Measurements from ENCODE around the gene MMP23B.
"Not testable (repeated sequence)": the region's sequence is repeated elsewhere in the genome, so short reads cannot be mapped to it uniquely, and the experiment has no call there.

The MMP23B gene

DNA sequence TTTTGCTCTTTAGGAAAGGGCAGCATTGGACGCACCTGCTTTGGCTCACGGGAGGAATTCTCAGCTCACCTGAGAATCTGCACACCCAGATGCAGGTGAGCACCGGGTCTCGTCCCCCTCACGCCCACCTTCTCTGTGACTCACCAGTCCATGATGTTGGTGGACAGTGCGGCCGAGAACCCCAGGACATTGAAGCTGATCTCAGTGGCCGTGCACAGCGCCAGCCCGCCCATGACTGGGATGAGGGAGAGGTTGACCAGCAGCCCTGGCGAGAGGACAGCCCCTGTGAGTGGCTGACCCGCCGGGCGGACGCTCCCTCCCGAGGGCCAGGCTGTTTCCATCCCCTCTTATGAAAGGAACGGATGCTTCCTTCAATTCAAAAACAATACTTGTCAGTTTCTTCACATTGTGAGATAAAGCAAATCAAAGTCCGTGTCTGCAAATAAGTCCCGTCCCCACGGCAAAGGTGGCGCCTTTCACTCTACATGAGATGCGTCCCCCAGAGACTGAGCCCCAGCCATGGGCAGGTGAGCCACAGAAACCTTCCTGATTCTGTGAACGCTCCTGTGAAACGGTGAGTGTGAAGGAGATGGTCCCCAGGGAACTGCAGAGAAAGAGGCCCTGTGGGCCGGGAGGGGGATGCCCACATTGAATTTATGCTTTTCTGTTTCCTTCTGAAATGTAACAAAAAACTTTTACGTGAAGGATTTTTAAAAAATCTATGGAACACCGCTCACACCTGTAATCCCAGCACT, 39.6 kb downstream of the MMP23B start:
- no peak for DNase-seq

DNA sequence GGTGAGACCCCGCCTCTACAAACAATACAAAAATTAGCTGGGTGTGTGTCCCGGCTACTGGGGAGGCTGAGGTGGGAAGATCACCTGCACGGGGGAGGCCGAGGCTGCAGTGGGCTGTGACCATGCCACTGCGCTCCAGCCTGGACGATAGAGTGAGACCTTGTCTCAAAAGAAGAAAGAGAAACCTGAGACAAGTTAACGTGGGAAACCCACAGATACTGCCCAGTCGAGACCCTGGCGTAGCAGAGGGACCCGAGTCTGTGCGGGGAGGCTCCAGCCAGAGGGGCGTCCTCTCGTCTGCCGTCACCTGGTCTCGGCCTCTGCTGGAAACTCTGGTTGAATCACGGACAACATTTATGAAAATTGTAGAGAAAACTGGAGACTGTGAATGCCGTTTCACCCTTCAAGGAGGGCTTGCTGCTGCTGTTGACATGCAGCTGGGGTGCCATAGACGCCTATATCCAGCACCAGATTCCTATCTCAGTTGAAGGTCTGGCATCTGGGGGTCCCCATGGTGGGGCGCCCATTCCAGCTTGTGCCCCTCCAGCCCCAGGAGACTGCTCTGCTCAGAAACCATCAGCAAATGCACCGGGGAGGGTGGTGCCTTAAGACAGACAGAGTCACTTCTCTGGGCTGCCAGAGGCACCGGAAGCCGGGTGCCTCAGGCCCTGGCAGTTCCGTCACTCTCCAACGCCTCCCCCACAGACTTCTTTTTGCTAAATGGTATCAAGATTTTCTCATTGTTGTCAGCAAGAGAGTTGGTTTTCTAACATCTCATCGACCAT, 40.4 kb downstream of the MMP23B start:
- DNase-seq = no peak

DNA sequence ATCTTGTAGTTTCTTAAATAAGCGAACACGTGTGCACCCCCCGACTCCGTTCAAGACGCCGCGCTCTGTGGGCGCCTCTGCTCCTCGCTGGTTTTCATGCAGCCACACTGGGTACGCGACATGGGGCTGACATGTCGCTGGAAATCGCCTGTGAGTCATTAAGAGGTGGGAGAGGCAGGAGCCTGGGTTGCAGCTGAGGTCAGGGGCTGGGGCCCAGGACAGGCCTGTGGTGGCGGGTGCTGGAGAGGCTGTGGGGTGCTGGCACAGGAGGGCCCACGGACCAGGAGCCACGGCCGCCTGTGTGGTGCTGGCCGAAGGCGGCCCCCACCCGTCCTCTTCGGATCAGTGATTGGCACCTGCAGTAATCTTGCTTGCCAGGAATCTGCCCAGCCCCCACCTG, 42.8 kb downstream of the MMP23B start:
- DNase-seq = not testable (repeated sequence)

DNA sequence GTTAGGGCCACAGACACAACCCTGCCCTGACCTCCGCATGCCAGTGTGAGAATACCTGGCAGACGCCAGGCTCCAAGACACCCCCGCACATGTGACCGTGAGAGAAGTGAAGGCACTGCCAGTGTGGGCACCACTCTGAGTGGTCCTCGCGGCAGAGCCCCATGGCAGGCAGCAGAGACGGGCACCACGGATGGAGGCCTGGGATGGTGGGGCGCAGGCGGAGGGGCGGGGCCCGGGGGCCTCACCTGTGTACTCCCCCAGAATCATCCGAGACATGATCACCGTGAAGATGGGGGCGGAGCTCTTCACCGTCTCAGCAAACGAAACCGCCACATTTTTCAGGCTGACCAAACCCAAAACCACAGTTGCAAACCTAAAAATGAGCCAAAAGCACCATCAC, 43.2 kb downstream of the MMP23B start:
- not testable (repeated sequence) for DNase-seq

DNA sequence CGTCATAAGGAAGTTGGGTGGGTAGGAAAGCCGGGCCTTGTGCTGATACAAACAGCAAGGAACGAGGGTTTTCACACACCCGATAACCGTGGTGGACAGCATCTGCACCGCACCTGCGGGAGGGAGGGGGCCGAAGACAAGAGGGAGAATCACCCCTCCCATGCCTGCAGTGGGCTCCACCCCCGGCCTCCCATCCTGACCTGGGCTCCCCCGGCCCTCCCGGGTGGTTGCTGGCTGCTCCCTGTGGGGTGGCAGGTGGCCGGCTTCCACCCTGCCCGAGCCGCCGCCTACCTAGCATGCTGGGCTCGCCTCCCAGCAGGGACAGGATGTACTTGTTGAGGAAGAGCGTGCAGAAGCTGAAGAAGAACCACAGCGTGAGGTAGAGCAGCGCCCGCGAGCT, 44.1 kb downstream of the MMP23B start:
- DNase-seq = not testable (repeated sequence)

DNA sequence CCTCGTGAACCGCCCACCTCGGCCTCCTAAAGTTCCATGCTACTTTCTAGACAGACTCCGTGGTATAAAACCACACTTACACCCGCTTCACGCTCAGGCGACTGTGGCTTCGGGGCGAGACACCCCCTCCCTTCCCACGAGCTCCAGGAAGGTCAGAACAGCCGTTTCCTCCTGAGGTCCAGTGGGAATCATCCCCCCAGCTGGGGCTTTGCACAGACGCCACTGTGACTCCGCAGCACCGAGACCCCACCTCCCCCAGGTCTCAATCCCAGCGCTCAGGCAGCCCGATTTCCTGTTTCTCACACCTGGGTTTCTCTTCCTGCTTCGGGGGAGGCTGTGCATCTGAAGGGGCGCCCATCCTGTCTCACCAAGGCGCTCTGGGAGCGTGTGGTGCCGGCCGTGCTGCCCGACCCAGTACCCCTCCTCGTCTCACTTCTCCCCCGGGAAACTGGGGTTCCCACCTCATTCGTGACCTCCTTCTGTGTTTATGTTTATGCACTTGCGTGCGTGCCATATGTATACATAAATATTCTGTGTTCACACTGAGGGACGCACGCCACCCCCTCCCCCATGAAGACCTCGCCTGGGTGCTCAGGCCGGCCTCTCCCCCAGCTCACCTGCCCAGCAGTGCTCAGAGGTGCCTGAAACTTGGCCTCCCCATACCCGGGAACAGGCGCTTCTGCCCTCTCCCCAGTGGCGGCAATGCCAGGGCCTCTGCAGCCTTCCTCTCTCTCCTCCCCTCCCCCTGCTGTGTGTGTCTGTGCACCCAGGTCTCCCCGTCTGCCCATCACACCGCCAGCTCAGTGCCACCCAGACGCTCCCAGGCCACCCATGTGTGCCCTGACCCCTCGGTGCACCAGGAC, 46.0 kb downstream of the MMP23B start:
- DNase-seq = no peak

DNA sequence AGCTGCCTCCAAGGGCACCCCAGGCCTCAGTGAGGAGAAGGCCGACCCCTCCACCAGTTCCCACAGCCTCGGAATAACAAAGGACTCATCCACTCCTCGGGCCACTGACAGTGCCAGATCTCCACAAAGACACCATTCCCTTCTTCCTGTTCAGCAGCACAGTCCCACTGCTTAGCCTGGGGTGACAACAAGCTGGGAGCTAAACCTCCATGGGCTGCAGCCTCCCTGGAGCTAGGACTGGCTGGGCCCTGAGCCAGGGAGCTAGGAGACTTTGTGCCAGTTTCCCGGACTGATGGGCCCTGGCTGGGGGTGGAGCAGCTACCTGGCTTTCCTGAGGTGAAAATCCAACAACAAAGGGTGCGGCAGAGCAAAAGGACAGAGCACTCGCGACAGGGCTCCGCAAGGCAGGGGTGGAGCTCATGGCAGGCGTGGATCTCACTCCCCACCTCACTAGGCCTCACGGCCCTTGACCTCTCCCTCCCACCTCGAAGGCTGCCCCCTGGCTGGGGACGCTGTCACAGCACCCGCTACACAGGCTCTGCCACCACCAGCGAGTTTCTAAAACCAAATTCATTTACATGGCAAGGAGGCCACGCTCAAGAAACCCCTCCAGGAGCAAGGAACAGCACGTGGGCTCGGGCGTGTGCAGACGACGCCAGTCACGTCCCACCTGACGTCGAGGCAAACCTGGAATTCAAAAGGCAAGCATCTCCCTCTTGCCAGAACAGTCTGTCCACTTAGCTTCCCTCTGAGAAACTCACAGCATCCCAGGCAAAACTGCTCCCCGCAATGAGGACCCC, 46.8 kb downstream of the MMP23B start:
- no peak for DNase-seq

DNA sequence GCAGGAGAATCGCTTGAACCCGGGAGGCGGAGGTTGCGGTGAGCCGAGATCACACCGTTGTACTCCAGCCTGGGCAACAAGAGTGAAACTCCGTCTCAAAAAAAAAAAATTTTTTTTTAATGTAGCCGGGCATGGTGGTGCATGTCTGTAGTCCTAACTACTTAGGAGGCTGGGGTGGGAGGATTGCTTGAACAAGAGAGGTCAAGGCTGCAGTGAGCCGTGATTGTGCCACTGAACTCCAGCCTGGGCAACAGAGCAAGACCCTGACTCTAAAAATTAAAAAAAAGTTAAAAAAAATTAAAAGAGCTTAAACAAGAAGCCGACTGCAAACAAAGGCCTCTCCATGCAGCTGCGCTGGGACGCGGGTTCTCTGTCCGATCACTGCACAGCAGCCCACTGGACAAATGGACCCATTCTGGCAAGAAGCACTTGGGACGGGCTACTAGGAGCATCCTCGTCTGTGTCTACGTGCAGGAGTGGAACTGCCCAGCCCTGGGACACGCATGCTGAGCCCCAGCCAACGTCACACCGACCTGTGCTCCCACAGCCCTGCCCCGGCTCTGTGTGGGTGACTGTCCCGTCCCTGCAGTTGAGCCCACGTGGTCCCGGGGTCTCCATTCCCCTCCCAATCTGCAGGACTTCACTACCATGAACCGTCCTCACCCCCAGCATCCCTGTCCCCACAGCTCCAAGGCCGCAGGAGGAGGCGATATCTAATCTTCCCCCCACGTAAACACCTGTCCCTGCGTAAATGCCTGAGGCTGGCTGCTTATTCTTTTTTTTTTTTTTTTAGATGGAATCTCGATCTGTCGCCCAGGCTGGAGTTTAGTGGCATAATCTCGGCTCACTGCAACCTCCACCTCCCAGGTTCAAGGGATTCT, 48.3 kb downstream of the MMP23B start:
- no peak for DNase-seq

DNA sequence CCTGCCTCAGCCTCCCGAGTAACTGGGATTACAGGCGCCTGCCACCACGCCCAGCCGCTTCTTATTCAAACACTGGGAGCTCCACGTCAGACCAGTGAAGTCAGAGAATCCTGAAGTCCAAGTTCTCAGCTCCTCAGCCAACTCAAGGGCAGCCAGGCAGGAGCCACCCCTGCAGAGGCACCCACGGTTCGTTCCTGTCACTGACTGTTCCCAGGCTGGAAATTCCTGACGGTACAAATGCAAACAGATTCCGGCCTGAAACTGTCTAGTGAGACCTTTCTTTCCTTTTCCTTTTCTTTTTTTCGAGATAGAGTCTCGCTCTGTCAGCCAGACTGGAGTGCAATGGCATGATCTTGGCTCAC, 48.9 kb downstream of the MMP23B start:
- no peak for DNase-seq

DNA sequence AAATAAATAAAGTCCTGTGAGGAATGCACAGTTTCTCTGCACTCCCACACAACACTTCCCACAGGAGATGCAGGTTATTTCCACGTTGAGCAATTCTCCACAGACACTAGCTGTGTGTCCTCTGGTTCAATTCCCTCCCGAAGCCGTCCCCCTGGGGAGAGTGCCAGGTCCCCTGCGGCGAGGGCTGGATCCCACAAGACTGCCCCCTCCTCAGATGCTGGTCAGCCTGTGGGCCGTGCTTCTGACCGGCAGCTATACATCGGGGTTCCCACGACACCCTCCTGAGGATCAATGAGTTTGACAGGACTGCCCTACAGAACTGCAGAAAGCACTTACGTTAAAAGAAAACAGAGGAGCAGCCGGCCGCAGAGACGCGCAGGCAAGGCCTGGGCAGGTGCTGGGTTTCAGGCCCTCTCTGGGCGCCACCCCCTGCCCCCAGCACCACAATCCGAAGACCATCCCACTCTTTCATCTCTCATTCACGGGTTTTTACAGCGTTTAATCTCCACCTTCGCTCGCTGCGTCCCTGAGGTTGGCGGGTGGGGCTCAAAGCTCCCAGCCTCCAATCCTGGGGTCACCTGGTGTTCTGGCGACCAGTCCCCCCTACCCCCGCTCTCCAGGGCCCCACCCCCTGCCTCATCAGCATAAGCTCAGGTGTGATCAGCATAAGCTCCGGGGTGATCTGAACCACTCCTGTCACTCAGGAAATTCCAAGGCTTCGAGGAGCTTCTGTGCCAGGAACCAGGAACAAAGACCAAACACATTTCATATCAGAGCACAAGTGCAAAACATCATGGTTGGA, 51.3 kb downstream of the MMP23B start:
- DNase-seq = no peak
